Caco-2 (cell line): Measurements from ENCODE around the gene UBASH3B. TPM values are rescaled to one million over a fixed set of nuclear protein-coding genes. Genes with fewer than 3 reads are reported as not detected.

Source experiments
- BruUV-seq: library from RNA; stranded (reverse); fragments of 400-500 nt; replicated peaks from 2 replicates; lab custom pipeline; 2021; lab: Mats Ljungman, UMichigan
- CTCF ChIA-PET: fragments of 300-600 bp; sonication (Branson Sonifier 250); formaldehyde crosslinking; loops from one replicate; lab custom pipeline; 2022; ENCODE audit warnings: antibody characterized with exemption; lab: Charles Lee
- POLR2A ChIA-PET: fragments of 300-600 bp; sonication (Branson Sonifier 250); formaldehyde crosslinking; loops from one replicate; lab custom pipeline; 2022; ENCODE audit warnings: antibody characterized with exemption; lab: Charles Lee
- DNase-seq, 2 experiments: peaks; one replicate each; pipeline versions ENCODE4 v3.0.0 to v3.0.0-alpha.2; 2020 to 2022
- H3K27me3 ChIP-seq: replicated peaks from 2 replicates; pipeline ENCODE4 v1.6.0; 2011; ENCODE audit warnings: low read length; ENCODE audit not compliant: control insufficient read depth, insufficient read depth
- H3K36me3 ChIP-seq: 2 replicates; pipeline ENCODE4 v1.5.1; 2011; ENCODE audit warnings: low read length; ENCODE audit not compliant: control insufficient read depth, insufficient read depth
- H3K4me1 ChIP-seq: fragments of 250-450 bp; sonication (Bioruptor Pico); 2 replicates; pipeline ENCODE4 v1.5.1; 2020; ENCODE audit warnings: mild to moderate bottlenecking
- H3K4me3 ChIP-seq: 2 replicates; pipeline ENCODE4 v1.5.1; 2011; ENCODE audit warnings: low read depth, mild to moderate bottlenecking, control low read depth, low read length
- H3K9me3 ChIP-seq: fragments of 250-450 bp; sonication (Bioruptor Pico); 2 replicates; pipeline ENCODE4 v1.5.1; 2020; ENCODE audit warnings: mild to moderate bottlenecking, moderate library complexity
- H3K27ac Mint-ChIP-seq: one replicate; pipeline ENCODE4 v1.8.0; 2022; ENCODE audit warnings: mixed read lengths; ENCODE audit not compliant: unreplicated experiment
- H3K27me3 Mint-ChIP-seq: one replicate; pipeline ENCODE4 v1.8.0; 2022; ENCODE audit warnings: mixed read lengths; ENCODE audit not compliant: insufficient read depth, unreplicated experiment
- H3K36me3 Mint-ChIP-seq: one replicate; pipeline ENCODE4 v1.8.0; 2022; ENCODE audit warnings: mild to moderate bottlenecking, mixed read lengths; ENCODE audit not compliant: insufficient read depth, unreplicated experiment
- H3K4me1 Mint-ChIP-seq: one replicate; pipeline ENCODE4 v1.8.0; 2022; ENCODE audit warnings: low read depth, mixed read lengths; ENCODE audit not compliant: unreplicated experiment
- H3K4me3 Mint-ChIP-seq: one replicate; pipeline ENCODE4 v1.8.0; 2022; ENCODE audit warnings: mild to moderate bottlenecking, moderate library complexity, mixed read lengths; ENCODE audit not compliant: unreplicated experiment
- H3K9me3 Mint-ChIP-seq: one replicate; pipeline ENCODE4 v1.8.0; 2022; ENCODE audit warnings: mixed read lengths; ENCODE audit not compliant: unreplicated experiment
- CTCF ChIP-seq, 2 experiments: fragments of 200-600 bp in 1 of 2; IDR thresholded peaks; 1 replicate in 1 of 2; 2 replicates in 1 of 2; pipeline versions ENCODE4 v1.5.1 to v1.8.0; 2011 to 2022; ENCODE audit warnings: antibody characterized with exemption in 1 of 2, control low read depth in 1 of 2, inconsistent platforms in 1 of 2, low read depth in 1 of 2, low read length in 1 of 2, mild to moderate bottlenecking in 1 of 2, moderate library complexity in 1 of 2; ENCODE audit not compliant: insufficient read depth in 1 of 2, severe bottlenecking in 1 of 2, unreplicated experiment in 1 of 2
- intact Hi-C: fragments of 100-400 bp; cut with micrococcal nuclease; formaldehyde crosslinking; loops from one replicate; pipeline ENCODE4 v1.10.0; 2022; ENCODE audit not compliant: unreplicated experiment
- total RNA-seq: library from RNA; stranded (reverse); gene quantifications from 2 replicates; pipeline ENCODE4 v1.2.3, GENCODE V29; 2022

The UBASH3B gene
- total RNA-seq, 1 experiment from 2014 or later = 21.5 TPM

DNA sequence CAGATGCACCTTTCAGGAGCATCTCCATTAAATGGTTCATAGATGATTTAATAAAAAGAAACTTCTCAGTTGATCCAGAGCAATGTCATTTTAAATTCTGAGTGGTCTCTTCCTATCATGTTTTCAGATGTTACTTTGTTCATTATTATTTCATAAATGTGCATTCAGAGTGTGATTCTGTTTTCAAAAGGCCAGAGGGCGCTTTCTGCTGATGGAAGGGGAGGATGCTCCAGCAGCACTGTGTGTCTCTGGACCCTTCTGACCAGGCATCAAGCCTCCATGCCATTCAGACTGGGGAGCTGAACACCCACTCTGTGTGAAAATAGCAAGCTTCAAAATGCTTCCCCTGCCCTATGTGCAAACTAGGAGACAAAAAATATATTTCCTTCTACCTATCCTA lies 158.9 kb downstream of the UBASH3B start:
- H3K4me1 ChIP-seq = peaks cover 6% of the 10 kb centered on the region
- CTCF ChIA-PET = interaction anchor here (1.7 kb wide), 1 partner anchor 40 kb away, joined by 13 read pairs; no protein-coding TSS in a partner anchor
- POLR2A ChIA-PET = no interaction called here
- H3K27me3 ChIP-seq = no peaks in the 10 kb centered on the region
- Mint-ChIP-seq H3K4me1 (peaks cover 7% of the 10 kb centered on the region), H3K27me3 (peaks cover 1% of the 10 kb centered on the region), H3K4me3 (no peak overlapping the region), H3K9me3 (no peaks in the 10 kb centered on the region), H3K36me3 (no peaks in the 10 kb centered on the region), H3K27ac (no peak overlapping the region)
- no peaks in the 10 kb centered on the region for H3K36me3 ChIP-seq
- H3K4me3 ChIP-seq = no peak overlapping the region
- peak; percentile 33 to 62 for TF ChIP-seq CTCF (IDR thresholded peaks at IDR 0.05; ENCODE audit: insufficient read depth in 1 of 2, low read depth in 1 of 2, low read length in 1 of 2, severe bottlenecking in 1 of 2, unreplicated experiment in 1 of 2)
- DNase-seq = peak in 1 of 2 experiments; percentile 24
- no TSS peak for BruUV-seq
- no peaks in the 10 kb centered on the region for H3K9me3 ChIP-seq
- intact Hi-C loops = loop anchor here (1.0 kb wide), 1 partner anchor 40 kb away; no protein-coding TSS in a partner anchor

GRCh38 chr11:122815900-122816299 lies 160.4 kb downstream of the UBASH3B start:
- Mint-ChIP-seq H3K4me3 (no peak overlapping the region), H3K36me3 (no peaks in the 10 kb centered on the region), H3K4me1 (peaks cover 7% of the 10 kb centered on the region), H3K9me3 (no peaks in the 10 kb centered on the region), H3K27ac (no peak overlapping the region), H3K27me3 (peaks cover 4% of the 10 kb centered on the region)
- DNase-seq = no peak
- peaks cover 6% of the 10 kb centered on the region for H3K4me1 ChIP-seq
- H3K9me3 ChIP-seq = no peaks in the 10 kb centered on the region
- H3K36me3 ChIP-seq = no peaks in the 10 kb centered on the region
- no peaks in the 10 kb centered on the region for H3K27me3 ChIP-seq
- H3K4me3 ChIP-seq = no peak overlapping the region
- intact Hi-C loops = no loop called here
- POLR2A ChIA-PET = no interaction called here
- BruUV-seq = no TSS peak
- CTCF ChIA-PET = no interaction called here
- no peak for TF ChIP-seq CTCF (IDR thresholded peaks at IDR 0.05; ENCODE audit: insufficient read depth in 1 of 2, low read depth in 1 of 2, low read length in 1 of 2, severe bottlenecking in 1 of 2, unreplicated experiment in 1 of 2)

DNA sequence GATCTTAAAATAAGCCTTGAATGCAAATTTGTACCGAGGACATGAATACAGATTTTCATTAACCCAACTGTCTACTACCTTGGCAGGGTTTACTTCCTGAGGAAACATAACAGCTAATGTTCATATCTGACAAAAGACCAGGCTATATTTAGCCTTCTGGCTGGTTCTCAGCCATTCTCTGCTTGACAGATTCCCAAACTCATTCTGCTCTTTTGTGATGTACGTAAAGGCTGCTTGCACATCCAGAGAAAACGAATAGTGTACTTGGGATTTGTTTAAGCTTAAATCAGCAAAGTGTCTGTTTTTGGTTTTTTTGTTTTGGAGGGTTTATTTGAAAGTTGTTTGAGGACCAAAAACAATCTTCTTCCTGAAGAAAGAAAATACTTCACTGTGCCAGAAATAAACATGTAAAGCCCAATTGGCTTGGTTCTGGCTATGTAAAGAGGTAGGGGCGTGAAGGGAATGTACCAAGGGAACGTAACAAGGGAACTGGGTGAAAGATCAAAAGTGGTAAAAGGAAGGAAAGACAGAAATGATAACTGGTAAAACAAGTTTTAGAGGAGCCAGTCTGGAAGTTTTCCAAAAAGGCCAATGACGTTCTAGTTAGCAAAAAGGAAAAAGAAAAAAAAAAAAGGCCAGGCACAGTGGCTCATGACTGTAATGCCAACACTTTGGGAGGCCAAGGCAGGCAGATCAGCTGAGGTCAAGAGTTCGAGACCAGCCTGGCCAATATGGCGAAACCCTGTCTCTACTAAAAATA lies 161.4 kb downstream of the UBASH3B start:
- Mint-ChIP-seq H3K4me1 (peaks cover 7% of the 10 kb centered on the region), H3K27ac (no peak overlapping the region), H3K27me3 (peaks cover 4% of the 10 kb centered on the region), H3K9me3 (no peaks in the 10 kb centered on the region), H3K36me3 (no peaks in the 10 kb centered on the region), H3K4me3 (no peak overlapping the region)
- Histone ChIP-seq H3K27me3 (no peaks in the 10 kb centered on the region), H3K9me3 (no peaks in the 10 kb centered on the region), H3K4me3 (no peak overlapping the region), H3K4me1 (peaks cover 6% of the 10 kb centered on the region), H3K36me3 (no peaks in the 10 kb centered on the region)
- BruUV-seq = no TSS peak
- intact Hi-C loops = no loop called here
- no peak for DNase-seq
- no peak for TF ChIP-seq CTCF (IDR thresholded peaks at IDR 0.05; ENCODE audit: insufficient read depth in 1 of 2, low read depth in 1 of 2, low read length in 1 of 2, severe bottlenecking in 1 of 2, unreplicated experiment in 1 of 2)
- ChIA-PET POLR2A (no interaction called here), CTCF (interaction anchor here (0.6 kb wide), 1 partner anchor 19 kb away, joined by 3 read pairs; no protein-coding TSS in a partner anchor)
